ENCODE measurements around the gene CSTPP1.

CSTPP1 gene

GRCh38 chr11:46889689-46890475, 46.7 kb upstream of the CSTPP1 start:
- H3K4ac ChIP-seq (ENCODE audit: low read length) = no peak overlapping the region
- no peak overlapping the region for H2AFZ ChIP-seq (ENCODE audit: low read length)
- no peaks in the 10 kb centered on the region for H3K79me1 ChIP-seq (ENCODE audit: low read depth, low read length)
- H4K91ac ChIP-seq (ENCODE audit: low read depth, low read length, poor library complexity) = no peak overlapping the region
- H2BK15ac ChIP-seq (ENCODE audit: low read length) = peak overlapping the region; percentile 30
- H3K4me1 ChIP-seq (ENCODE audit: control insufficient read depth in 2 of 2, insufficient read depth in 1 of 2, low read depth in 1 of 2, low read length in 2 of 2) = no peaks in the 10 kb centered on the region
- no peak overlapping the region for H4K8ac ChIP-seq (ENCODE audit: low read depth, low read length)
- no peak overlapping the region for H3K14ac ChIP-seq (ENCODE audit: low read length)
- no peak overlapping the region for H3K23ac ChIP-seq (ENCODE audit: low read depth, low read length, poor library complexity)
- WGBS, 2 donors (ENCODE audit: extremely low coverage in 2 of 2, insufficient read length in 2 of 2, insufficient replicate concordance in 1 of 2) = no CpG with 5 or more reads among the region's 23 CpGs
- peak overlapping the region; percentile 76 for H3K18ac ChIP-seq (ENCODE audit: low read length)
- H2AK5ac ChIP-seq (ENCODE audit: low read depth, low read length) = peak overlapping the region; percentile 81
- H3K27ac ChIP-seq (replicated peaks; ENCODE audit: low read length) = no peak overlapping the region
- H3K27me3 ChIP-seq (ENCODE audit: control insufficient read depth in 3 of 3, insufficient read depth in 3 of 3, low read depth in 1 of 3, low read length in 3 of 3) = peaks cover 0 to 2% (median 0%) of the 10 kb centered on the region in 3 experiments
- H3K4me3 ChIP-seq (ENCODE audit: low read length in 2 of 2) = no peak overlapping the region
- no peak overlapping the region for H3K4me2 ChIP-seq (ENCODE audit: insufficient read depth, low read length, poor library complexity, severe bottlenecking)
- no peak overlapping the region for H3K9ac ChIP-seq (ENCODE audit: low read depth, low read length, poor library complexity)
- H2BK120ac ChIP-seq (ENCODE audit: low read depth, low read length) = no peak overlapping the region
- H2BK12ac ChIP-seq (ENCODE audit: low read length) = peak overlapping the region; percentile 90
- peak; percentile 73 for DNase-seq (ENCODE audit: low spot score)
- H3K9me3 ChIP-seq (replicated peaks in 1 of 2; ENCODE audit: control insufficient read depth in 2 of 2, insufficient read depth in 1 of 2, low read depth in 1 of 2, low read length in 2 of 2) = peaks cover 0 to 8% of the 10 kb centered on the region in 2 donors
- H2BK5ac ChIP-seq (ENCODE audit: low read length) = no peak overlapping the region
- H3K36me3 ChIP-seq (replicated peaks in 1 of 2; ENCODE audit: control insufficient read depth in 2 of 2, insufficient read depth in 2 of 2, low read length in 2 of 2) = peaks cover 34 to 78% of the 10 kb centered on the region in 2 donors

- Histone ChIP-seq H3K27ac (replicated peaks; ENCODE audit: low read length) (no peak overlapping the region), H2AFZ (ENCODE audit: low read length) (no peak overlapping the region), H2BK12ac (ENCODE audit: low read length) (no peak overlapping the region), H3K9ac (ENCODE audit: low read depth, low read length, poor library complexity) (no peak overlapping the region), H2BK120ac (ENCODE audit: low read depth, low read length) (no peak overlapping the region), H3K36me3 (replicated peaks in 1 of 2; ENCODE audit: control insufficient read depth in 2 of 2, insufficient read depth in 2 of 2, low read length in 2 of 2) (peaks cover 35 to 78% of the 10 kb centered on the region in 2 donors), H2AK5ac (ENCODE audit: low read depth, low read length) (no peak overlapping the region), H3K4me3 (ENCODE audit: low read length in 2 of 2) (no peak overlapping the region), H3K14ac (ENCODE audit: low read length) (no peak overlapping the region), H3K4me1 (ENCODE audit: control insufficient read depth in 2 of 2, insufficient read depth in 1 of 2, low read depth in 1 of 2, low read length in 2 of 2) (no peaks in the 10 kb centered on the region), H3K79me1 (ENCODE audit: low read depth, low read length) (peaks cover under 1% of the 10 kb centered on the region), H3K18ac (ENCODE audit: low read length) (no peak overlapping the region), H2BK15ac (ENCODE audit: low read length) (no peak overlapping the region), H2BK5ac (ENCODE audit: low read length) (no peak overlapping the region), H4K8ac (ENCODE audit: low read depth, low read length) (no peak overlapping the region), H3K4me2 (ENCODE audit: insufficient read depth, low read length, poor library complexity, severe bottlenecking) (no peak overlapping the region), H3K23ac (ENCODE audit: low read depth, low read length, poor library complexity) (no peak overlapping the region), H3K27me3 (ENCODE audit: control insufficient read depth in 3 of 3, insufficient read depth in 3 of 3, low read depth in 1 of 3, low read length in 3 of 3) (no peaks in the 10 kb centered on the region), H4K91ac (ENCODE audit: low read depth, low read length, poor library complexity) (no peak overlapping the region), H3K4ac (ENCODE audit: low read length) (no peak overlapping the region), H3K9me3 (replicated peaks in 1 of 2; ENCODE audit: control insufficient read depth in 2 of 2, insufficient read depth in 1 of 2, low read depth in 1 of 2, low read length in 2 of 2) (peaks cover 0 to 5% of the 10 kb centered on the region in 2 donors)
- no CpG with 5 or more reads among the region's 2 CpGs for WGBS, 2 donors (ENCODE audit: extremely low coverage in 2 of 2, insufficient read length in 2 of 2, insufficient replicate concordance in 1 of 2)
- no peak for DNase-seq (ENCODE audit: low spot score)
Measured at GRCh38 chr11:46890665-46891064, 45.9 kb upstream of the CSTPP1 start.

GRCh38 chr11:46892109-46892508, 44.5 kb upstream of the CSTPP1 start:
- H4K8ac ChIP-seq (ENCODE audit: low read depth, low read length) = no peak overlapping the region
- H3K36me3 ChIP-seq (replicated peaks in 1 of 2; ENCODE audit: control insufficient read depth in 2 of 2, insufficient read depth in 2 of 2, low read length in 2 of 2) = peaks cover 38 to 78% of the 10 kb centered on the region in 2 donors
- no peak overlapping the region for H2AFZ ChIP-seq (ENCODE audit: low read length)
- no peak overlapping the region for H3K23ac ChIP-seq (ENCODE audit: low read depth, low read length, poor library complexity)
- no peak overlapping the region for H2BK15ac ChIP-seq (ENCODE audit: low read length)
- no peak overlapping the region for H3K18ac ChIP-seq (ENCODE audit: low read length)
- no peak overlapping the region for H2AK5ac ChIP-seq (ENCODE audit: low read depth, low read length)
- WGBS, 2 donors (ENCODE audit: extremely low coverage in 2 of 2, insufficient read length in 2 of 2, insufficient replicate concordance in 1 of 2) = no CpG with 5 or more reads among the region's 2 CpGs
- no peak overlapping the region for H3K14ac ChIP-seq (ENCODE audit: low read length)
- DNase-seq (ENCODE audit: low spot score) = no peak
- H3K9me3 ChIP-seq (replicated peaks in 1 of 2; ENCODE audit: control insufficient read depth in 2 of 2, insufficient read depth in 1 of 2, low read depth in 1 of 2, low read length in 2 of 2) = peaks cover 0 to 1% of the 10 kb centered on the region in 2 donors
- H3K4me1 ChIP-seq (ENCODE audit: control insufficient read depth in 2 of 2, insufficient read depth in 1 of 2, low read depth in 1 of 2, low read length in 2 of 2) = peaks cover 0 to 3% of the 10 kb centered on the region in 2 donors
- H2BK12ac ChIP-seq (ENCODE audit: low read length) = no peak overlapping the region
- no peak overlapping the region for H2BK5ac ChIP-seq (ENCODE audit: low read length)
- no peak overlapping the region for H3K4me2 ChIP-seq (ENCODE audit: insufficient read depth, low read length, poor library complexity, severe bottlenecking)
- H3K27me3 ChIP-seq (ENCODE audit: control insufficient read depth in 3 of 3, insufficient read depth in 3 of 3, low read depth in 1 of 3, low read length in 3 of 3) = no peaks in the 10 kb centered on the region
- no peak overlapping the region for H4K91ac ChIP-seq (ENCODE audit: low read depth, low read length, poor library complexity)
- H3K27ac ChIP-seq (replicated peaks; ENCODE audit: low read length) = no peak overlapping the region
- H3K9ac ChIP-seq (ENCODE audit: low read depth, low read length, poor library complexity) = no peak overlapping the region
- no peak overlapping the region for H3K4ac ChIP-seq (ENCODE audit: low read length)
- H3K4me3 ChIP-seq (ENCODE audit: low read length in 2 of 2) = no peak overlapping the region
- H2BK120ac ChIP-seq (ENCODE audit: low read depth, low read length) = no peak overlapping the region
- H3K79me1 ChIP-seq (ENCODE audit: low read depth, low read length) = peaks cover 2% of the 10 kb centered on the region

GRCh38 chr11:46892838-46893237, 43.7 kb upstream of the CSTPP1 start:
- Histone ChIP-seq H3K9ac (ENCODE audit: low read depth, low read length, poor library complexity) (no peak overlapping the region), H3K9me3 (replicated peaks in 1 of 2; ENCODE audit: control insufficient read depth in 2 of 2, insufficient read depth in 1 of 2, low read depth in 1 of 2, low read length in 2 of 2) (peaks cover 0 to 1% of the 10 kb centered on the region in 2 donors), H3K79me1 (ENCODE audit: low read depth, low read length) (peaks cover 2% of the 10 kb centered on the region), H2BK12ac (ENCODE audit: low read length) (no peak overlapping the region), H2BK5ac (ENCODE audit: low read length) (no peak overlapping the region), H3K14ac (ENCODE audit: low read length) (no peak overlapping the region), H3K36me3 (replicated peaks in 1 of 2; ENCODE audit: control insufficient read depth in 2 of 2, insufficient read depth in 2 of 2, low read length in 2 of 2) (peaks cover 38 to 76% of the 10 kb centered on the region in 2 donors), H3K23ac (ENCODE audit: low read depth, low read length, poor library complexity) (no peak overlapping the region), H2BK120ac (ENCODE audit: low read depth, low read length) (no peak overlapping the region), H3K4me2 (ENCODE audit: insufficient read depth, low read length, poor library complexity, severe bottlenecking) (no peak overlapping the region), H2BK15ac (ENCODE audit: low read length) (no peak overlapping the region), H3K27me3 (ENCODE audit: control insufficient read depth in 3 of 3, insufficient read depth in 3 of 3, low read depth in 1 of 3, low read length in 3 of 3) (no peaks in the 10 kb centered on the region), H4K8ac (ENCODE audit: low read depth, low read length) (no peak overlapping the region), H3K27ac (replicated peaks; ENCODE audit: low read length) (no peak overlapping the region), H3K4me1 (ENCODE audit: control insufficient read depth in 2 of 2, insufficient read depth in 1 of 2, low read depth in 1 of 2, low read length in 2 of 2) (peaks cover 0 to 3% of the 10 kb centered on the region in 2 donors), H2AK5ac (ENCODE audit: low read depth, low read length) (no peak overlapping the region), H4K91ac (ENCODE audit: low read depth, low read length, poor library complexity) (no peak overlapping the region), H3K4me3 (ENCODE audit: low read length in 2 of 2) (no peak overlapping the region), H3K18ac (ENCODE audit: low read length) (no peak overlapping the region), H2AFZ (ENCODE audit: low read length) (no peak overlapping the region), H3K4ac (ENCODE audit: low read length) (no peak overlapping the region)
- no CpG with 5 or more reads among the region's 9 CpGs for WGBS, 2 donors (ENCODE audit: extremely low coverage in 2 of 2, insufficient read length in 2 of 2, insufficient replicate concordance in 1 of 2)
- no peak for DNase-seq (ENCODE audit: low spot score)

Data from neuronal stem cell (in vitro differentiated cells).